Heart left ventricle (tissue), 16 donors: ENCODE data around the gene DNAJC11. TPM values are rescaled to one million over a fixed set of nuclear protein-coding genes. Genes with fewer than 3 reads are reported as not detected.
A peak's percentile ranks its signal among the peaks of the same experiment; 100 is the strongest.

ENCODE experiments used
- ATAC-seq, 4 donors: fragments of 200-7000 bp; cut with Tn5 transposase; one replicate each; pipeline ENCODE4 v1.9.1; 2020 to 2022; ENCODE audit warnings: moderate library complexity in 4 of 4, mild to moderate bottlenecking in 3 of 4, moderate number of reproducible peaks in 1 of 4
- DNase-seq, 5 donors: peaks; one replicate each; pipeline ENCODE4 v3.0.0-alpha.2; 2020
- H3K27ac ChIP-seq, 12 donors: fragments of 200-600 bp; sonication (generic) in 4 of 12; one replicate each; pipeline versions ENCODE4 v1.5.0 to v1.8.0; 2016 to 2022; ENCODE audit warnings: mild to moderate bottlenecking in 2 of 12
- H3K27me3 ChIP-seq, 9 donors: fragments of 200-600 bp; sonication (generic) in 2 of 9; one replicate each; pipeline versions ENCODE4 v1.5.1 to v1.8.0; 2016 to 2022; ENCODE audit warnings: mild to moderate bottlenecking in 3 of 9
- H3K36me3 ChIP-seq, 9 donors: fragments of 200-600 bp; sonication (generic) in 2 of 9; one replicate each; pipeline versions ENCODE4 v1.5.0 to v1.8.0; 2018 to 2022; ENCODE audit warnings: mild to moderate bottlenecking in 2 of 9
- H3K4me1 ChIP-seq, 12 donors: fragments of 200-600 bp; sonication (generic) in 4 of 12; one replicate each; pipeline versions ENCODE4 v1.5.0 to v1.8.0; 2016 to 2022; ENCODE audit warnings: mild to moderate bottlenecking in 3 of 12
- H3K4me3 ChIP-seq, 12 donors: fragments of 200-600 bp; sonication (generic) in 4 of 12; one replicate each; pipeline versions ENCODE4 v1.5.0 to v1.8.0; 2017 to 2022; ENCODE audit warnings: mild to moderate bottlenecking in 9 of 12, moderate library complexity in 4 of 12
- H3K9me3 ChIP-seq, 12 donors: fragments of 200-600 bp; sonication (generic) in 4 of 12; one replicate each; pipeline versions ENCODE4 v1.5.0 to v1.8.0; 2016 to 2022; ENCODE audit warnings: mild to moderate bottlenecking in 1 of 12
- CTCF ChIP-seq, 12 donors: fragments of 200-600 bp; sonication (generic) in 4 of 12; IDR thresholded peaks; one replicate each; pipeline versions ENCODE4 v1.5.0 to v1.8.0; 2018 to 2022; ENCODE audit warnings: antibody characterized with exemption in 12 of 12, mild to moderate bottlenecking in 5 of 12
- POLR2A ChIP-seq, 2 donors: fragments of 450-650 bp; IDR thresholded peaks; one replicate each; pipeline ENCODE4 v1.6.1; 2017; ENCODE audit warnings: antibody characterized with exemption in 2 of 2, mild to moderate bottlenecking in 2 of 2, moderate library complexity in 2 of 2
- WGBS, 4 donors: extraction: QIAGEN DNeasy Blood & Tissue Kit in 2 of 4; methylation state at CpG; one replicate each; pipeline versions ENCODE4 v1.1.5 to v1.1.7; 2013 to 2018; 5-methylcytosine and 5-hydroxymethylcytosine counted together
- intact Hi-C, 10 donors: fragments of 100-400 bp; cut with DNase I; formaldehyde crosslinking; loops; one replicate each; pipeline versions ENCODE4 v1.11.1 to v1.14.2; 2022
- polyA plus RNA-seq, 2 donors: library from polyadenylated mRNA; stranded (reverse); fragments of 200-250 nt; gene quantifications; one replicate each; pipeline ENCODE4 v1.2.3, GENCODE V29; 2013
- total RNA-seq, 9 donors: library from RNA; depleted of rRNA in 2 of 9; stranded (reverse); fragments of >200 nt in 2 of 9; fragmentation: NEBNext Ultra II Directional in 3 of 9; extraction: Animal tissue kit (Norgen Biotek cat#: 25700) in 3 of 9; gene quantifications; one replicate each; pipeline versions ENCODE4 v1.1.0 to v1.2.4, GENCODE V29; 2016 to 2023
- donor health status: ischemic (EF 13 %, LVEDD 7.1; RV severe dilation, severe dysfunction).
- donor health status: healthy with polysubstance abuse.
- donor health status: DM: no; HTN: yes; CAD: no.
- donor health status: DM: no; HTN: no; CAD: no.
- donor health status: ischemic (EF 25% LVEDD 6.9; RV normal size, moderate dysfunction).
- donor health status: ischemic (EF 25% LVEDD 5.7; RV mildly dilated, moderate dysfunction).
- donor health status: healthy.
- donor health status: DM: yes; HTN: yes; CAD: no.
- donor health status: ischemic (EF 35%, LVEDD 5.7; RV mildly dilated, moderate dysfunction).
- donor health status: nonischemic (EF 11% LVEDD 7.7; RV severe dilation, severe dysfunction).
- donor health status: DM: yes; HTN: yes; CAD: no.
- donor health status: PGD.
- donor health status: ischemic (EF 29% LVEDD 5.4; RV normal size, mild dysfunction).
- donor health status: nonischemic (EF 23%, LVEDD 6.1; RV moderate dilation, normal function).

Gene DNAJC11
- total and polyA plus RNA-seq, 11 donors: 42.4 to 67.4 (median 51.7) TPM

GRCh38 chr1:6673816-6674398 is 27.7 kb downstream of the DNAJC11 start:
- Histone ChIP-seq H3K4me3 (no peak overlapping the region), H3K9me3 (no peaks in the 10 kb centered on the region), H3K4me1 (peaks cover 0 to 31% (median 9%) of the 10 kb centered on the region in 12 donors), H3K36me3 (peaks cover 0 to 47% (median 41%) of the 10 kb centered on the region in 9 donors), H3K27ac (peak overlapping the region in 5 of 12 donors; percentile 4 to 69 (median 53)), H3K27me3 (no peaks in the 10 kb centered on the region)
- TF ChIP-seq POLR2A (IDR thresholded peaks at IDR 0.05): no peak
- no peak for TF ChIP-seq CTCF (IDR thresholded peaks at IDR 0.05)
- DNase-seq (no peak), ATAC-seq (no peak)
- intact Hi-C loops: no loop called here
- 90 to 94% (median 91%) methylated on average over 5 of the region's 5 CpGs for WGBS, 4 donors

- 40 to 63% (median 53%) methylated on average over 2 of the region's 2 CpGs for WGBS, 4 donors
- TF ChIP-seq CTCF (IDR thresholded peaks at IDR 0.05) (no peak), POLR2A (IDR thresholded peaks at IDR 0.05) (no peak)
- Histone ChIP-seq H3K4me3 (no peak overlapping the region), H3K4me1 (peaks cover 0 to 36% (median 12%) of the 10 kb centered on the region in 12 donors), H3K36me3 (peaks cover 0 to 46% (median 32%) of the 10 kb centered on the region in 9 donors), H3K27ac (peak overlapping the region in 11 of 12 donors; percentile 6 to 83 (median 55)), H3K9me3 (no peaks in the 10 kb centered on the region), H3K27me3 (no peaks in the 10 kb centered on the region)
- peak; percentile 91 to 96 (median 95) for ATAC-seq
- intact Hi-C loops: no loop called here
- peak in 4 of 5 donors; percentile 49 to 78 (median 63) for DNase-seq
Observed at GRCh38 chr1:6672558-6672957, 29.1 kb downstream of the DNAJC11 start.

GRCh38 chr1:6668503-6668902 is 33.1 kb downstream of the DNAJC11 start:
- no peaks in the 10 kb centered on the region for H3K27me3 ChIP-seq
- no peak overlapping the region for H3K27ac ChIP-seq
- H3K4me3 ChIP-seq: no peak overlapping the region
- 95 to 98% (median 97%) methylated on average over 9 of the region's 9 CpGs for WGBS, 4 donors
- no peak for TF ChIP-seq POLR2A (IDR thresholded peaks at IDR 0.05)
- TF ChIP-seq CTCF (IDR thresholded peaks at IDR 0.05): no peak
- peaks cover 0 to 43% (median 29%) of the 10 kb centered on the region in 9 donors for H3K36me3 ChIP-seq
- H3K9me3 ChIP-seq: no peaks in the 10 kb centered on the region
- intact Hi-C loops: no loop called here
- no peak for ATAC-seq
- DNase-seq: no peak
- H3K4me1 ChIP-seq: peaks cover 0 to 33% (median 11%) of the 10 kb centered on the region in 12 donors

- intact Hi-C loops: no loop called here
- DNase-seq: peak in 4 of 5 donors; percentile 40 to 61 (median 53)
- ATAC-seq: peak; percentile 87 to 92 (median 90)
- H3K36me3 ChIP-seq: peaks cover 0 to 44% (median 29%) of the 10 kb centered on the region in 9 donors
- TF ChIP-seq CTCF (IDR thresholded peaks at IDR 0.05): no peak
- TF ChIP-seq POLR2A (IDR thresholded peaks at IDR 0.05): no peak
- H3K27ac ChIP-seq: peak overlapping the region in 11 of 12 donors; percentile 55 to 84 (median 68)
- whole genome bisulfite sequencing, 4 donors: 70 to 83% (median 75%) methylated on average over 6 of the region's 6 CpGs
- no peaks in the 10 kb centered on the region for H3K27me3 ChIP-seq
- H3K9me3 ChIP-seq: no peaks in the 10 kb centered on the region
- no peak overlapping the region for H3K4me3 ChIP-seq
- H3K4me1 ChIP-seq: peaks cover 0 to 26% (median 9%) of the 10 kb centered on the region in 12 donors
Observed at GRCh38 chr1:6667139-6667538, 34.5 kb downstream of the DNAJC11 start.
